SK-N-SH (cell line): ENCODE results near the gene LRRC25.

Source experiments
- CHD2 ChIP-seq: fragments of 150-350 bp; IDR thresholded peaks from 2 replicates; pipeline ENCODE4 v1.6.1; 2018; ENCODE audit warnings: low read length; ENCODE audit not compliant: partially characterized antibody
- CTCF ChIP-seq: fragments of 200-600 bp; sonication (generic); IDR thresholded peaks from 2 replicates; pipeline ENCODE4 v1.6.1; 2017; ENCODE audit warnings: antibody characterized with exemption, mild to moderate bottlenecking, moderate library complexity
- EZH2phosphoT487 ChIP-seq: fragments of 200-600 bp; sonication (generic); IDR thresholded peaks from 2 replicates; pipeline ENCODE4 v1.6.1; 2017; ENCODE audit warnings: low read depth, mixed run types, mild to moderate bottlenecking, antibody characterized with exemption, moderate library complexity, borderline replicate concordance
- REST ChIP-seq: IDR thresholded peaks from 2 replicates; pipeline ENCODE4 v1.6.1; 2012; ENCODE audit warnings: mild to moderate bottlenecking, low read depth, low read length, moderate library complexity
- SIN3A ChIP-seq: IDR thresholded peaks from 2 replicates; pipeline ENCODE4 v1.6.1; 2012; ENCODE audit warnings: low read depth, mild to moderate bottlenecking, low read length, moderate library complexity, borderline replicate concordance
- TF ChIP-seq, protein P1 (sequence below): IDR thresholded peaks from 2 replicates; pipeline ENCODE4 v1.4.0; 2012; ENCODE audit warnings: low read depth

GRCh38 chr19:18392417-18392816, 5.0 kb downstream of the LRRC25 start:
- TF ChIP-seq CHD2 (no peak), CTCF (no peak), REST (no peak), SIN3A (no peak), EZH2phosphoT487 (no peak)
- TF ChIP-seq, protein P1, sequence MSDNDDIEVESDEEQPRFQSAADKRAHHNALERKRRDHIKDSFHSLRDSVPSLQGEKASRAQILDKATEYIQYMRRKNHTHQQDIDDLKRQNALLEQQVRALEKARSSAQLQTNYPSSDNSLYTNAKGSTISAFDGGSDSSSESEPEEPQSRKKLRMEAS = no peak
